Astrocyte (in vitro differentiated cells and primary cell): Measurements from ENCODE around the gene BRMS1L. TPM values are rescaled to one million over a fixed set of nuclear protein-coding genes. Genes with fewer than 3 reads are reported as not detected.

Source experiments
- DNase-seq: peaks from one replicate; pipeline ENCODE4 v3.0.0-alpha.2; 2010; ENCODE audit warnings: low read depth
- FAIRE-seq: peaks from 2 replicates; lab custom pipeline; 2011; peaks lifted over from hg19 to GRCh38; lab: Jason Lieb, UNC
- H2AFZ ChIP-seq: 2 replicates; pipeline ENCODE4 v1.6.0; 2012; ENCODE audit warnings: low read depth, low read length, inconsistent platforms
- H3K27ac ChIP-seq: 2 replicates; pipeline ENCODE4 v1.5.1; 2011; ENCODE audit warnings: low read depth, low read length, inconsistent platforms
- H3K27me3 ChIP-seq: 2 replicates; pipeline ENCODE4 v1.6.0; 2011; ENCODE audit warnings: low read length, inconsistent platforms; ENCODE audit not compliant: insufficient read depth
- H3K36me3 ChIP-seq: 2 replicates; pipeline ENCODE4 v1.5.1; 2011; ENCODE audit warnings: low read length, inconsistent platforms; ENCODE audit not compliant: insufficient read depth
- H3K4me1 ChIP-seq: 2 replicates; pipeline ENCODE4 v1.5.1; 2011; ENCODE audit warnings: low read length, inconsistent platforms; ENCODE audit not compliant: insufficient read depth
- H3K4me2 ChIP-seq: 2 replicates; pipeline ENCODE4 v1.6.0; 2012; ENCODE audit warnings: low read length, inconsistent platforms
- H3K4me3 ChIP-seq: 2 replicates; pipeline ENCODE4 v1.5.1; 2011; ENCODE audit warnings: low read depth, mild to moderate bottlenecking, low read length, inconsistent platforms; ENCODE audit not compliant: insufficient read depth
- H3K79me2 ChIP-seq: 2 replicates; pipeline ENCODE4 v1.6.0; 2012; ENCODE audit warnings: mild to moderate bottlenecking, low read length, inconsistent platforms; ENCODE audit not compliant: insufficient read depth
- H3K9ac ChIP-seq: 2 replicates; pipeline ENCODE4 v1.6.0; 2012; ENCODE audit warnings: mild to moderate bottlenecking, low read length, inconsistent platforms
- H3K9me3 ChIP-seq: 2 replicates; pipeline ENCODE4 v1.5.1; 2012; ENCODE audit warnings: low read depth, mild to moderate bottlenecking, low read length, inconsistent platforms; ENCODE audit not compliant: insufficient read depth
- H4K20me1 ChIP-seq: 2 replicates; pipeline ENCODE4 v1.6.0; 2012; ENCODE audit warnings: low read length, inconsistent platforms; ENCODE audit not compliant: insufficient read depth
- H3K27ac Mint-ChIP-seq: one replicate; pipeline ENCODE4 v1.8.0; 2021; ENCODE audit warnings: mild to moderate bottlenecking, mixed read lengths; ENCODE audit not compliant: unreplicated experiment
- H3K27me3 Mint-ChIP-seq: one replicate; pipeline ENCODE4 v1.8.0; 2021; ENCODE audit warnings: low read depth, mixed read lengths; ENCODE audit not compliant: unreplicated experiment
- H3K36me3 Mint-ChIP-seq: one replicate; pipeline ENCODE4 v1.8.0; 2021; ENCODE audit warnings: low read depth, mixed read lengths; ENCODE audit not compliant: unreplicated experiment
- H3K4me1 Mint-ChIP-seq: one replicate; pipeline ENCODE4 v1.8.0; 2021; ENCODE audit warnings: low read depth, mixed read lengths; ENCODE audit not compliant: unreplicated experiment
- H3K4me3 Mint-ChIP-seq: one replicate; pipeline ENCODE4 v1.8.0; 2021; ENCODE audit warnings: mild to moderate bottlenecking, moderate library complexity, mixed read lengths; ENCODE audit not compliant: unreplicated experiment
- H3K9me3 Mint-ChIP-seq: one replicate; pipeline ENCODE4 v1.8.0; 2021; ENCODE audit warnings: mild to moderate bottlenecking, mixed read lengths; ENCODE audit not compliant: unreplicated experiment
- EZH2 ChIP-seq: IDR thresholded peaks from 2 replicates; pipeline ENCODE4 v1.6.1; 2012; ENCODE audit warnings: mild to moderate bottlenecking, low read length, inconsistent platforms; ENCODE audit not compliant: insufficient read depth
- total RNA-seq: library from RNA; stranded (reverse); gene quantifications from 2 replicates; pipeline ENCODE4 v1.2.1, GENCODE V29; 2021
- TF ChIP-seq, protein P1 (sequence below): IDR thresholded peaks from 2 replicates; pipeline ENCODE4 v1.5.1; 2011; ENCODE audit warnings: low read depth, mild to moderate bottlenecking, inconsistent platforms, low read length, moderate library complexity; ENCODE audit not compliant: insufficient read depth

The BRMS1L gene
- total RNA-seq, 1 donor from 2014 or later: 12.0 TPM

DNA sequence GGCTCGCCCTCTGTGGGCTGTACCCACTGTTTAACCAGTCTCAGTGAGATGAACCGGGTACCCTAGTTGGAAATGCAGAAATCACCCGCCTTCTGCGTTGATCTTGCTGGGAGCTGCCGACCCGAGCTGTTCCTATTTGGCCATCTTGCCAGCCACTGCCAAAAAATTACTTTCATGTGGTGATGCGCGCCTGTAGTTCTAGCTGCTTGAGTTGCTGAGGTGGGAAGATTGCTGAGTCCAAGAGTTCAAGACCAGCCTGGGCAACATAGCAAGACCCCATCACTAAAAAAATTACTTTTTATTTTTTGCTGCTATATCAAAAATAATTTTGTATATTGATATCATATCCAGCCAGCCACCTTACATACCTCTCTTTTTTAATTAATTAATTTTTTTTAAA is 18.4 kb downstream of the BRMS1L start:
- Histone ChIP-seq H3K9ac (no peak overlapping the region), H3K79me2 (no peaks in the 10 kb centered on the region), H3K27me3 (no peaks in the 10 kb centered on the region), H3K9me3 (no peaks in the 10 kb centered on the region), H3K4me3 (no peak overlapping the region), H3K27ac (no peak overlapping the region), H3K4me1 (no peaks in the 10 kb centered on the region), H4K20me1 (no peaks in the 10 kb centered on the region), H2AFZ (no peak overlapping the region), H3K4me2 (no peak overlapping the region), H3K36me3 (no peaks in the 10 kb centered on the region)
- Mint-ChIP-seq H3K27me3 (no peaks in the 10 kb centered on the region), H3K4me1 (no peaks in the 10 kb centered on the region), H3K9me3 (peaks cover 14% of the 10 kb centered on the region), H3K4me3 (no peak overlapping the region), H3K27ac (no peak overlapping the region), H3K36me3 (peaks cover 32% of the 10 kb centered on the region)
- FAIRE-seq (no peak), DNase-seq (no peak)
- TF ChIP-seq EZH2: no peak
- TF ChIP-seq, protein P1, sequence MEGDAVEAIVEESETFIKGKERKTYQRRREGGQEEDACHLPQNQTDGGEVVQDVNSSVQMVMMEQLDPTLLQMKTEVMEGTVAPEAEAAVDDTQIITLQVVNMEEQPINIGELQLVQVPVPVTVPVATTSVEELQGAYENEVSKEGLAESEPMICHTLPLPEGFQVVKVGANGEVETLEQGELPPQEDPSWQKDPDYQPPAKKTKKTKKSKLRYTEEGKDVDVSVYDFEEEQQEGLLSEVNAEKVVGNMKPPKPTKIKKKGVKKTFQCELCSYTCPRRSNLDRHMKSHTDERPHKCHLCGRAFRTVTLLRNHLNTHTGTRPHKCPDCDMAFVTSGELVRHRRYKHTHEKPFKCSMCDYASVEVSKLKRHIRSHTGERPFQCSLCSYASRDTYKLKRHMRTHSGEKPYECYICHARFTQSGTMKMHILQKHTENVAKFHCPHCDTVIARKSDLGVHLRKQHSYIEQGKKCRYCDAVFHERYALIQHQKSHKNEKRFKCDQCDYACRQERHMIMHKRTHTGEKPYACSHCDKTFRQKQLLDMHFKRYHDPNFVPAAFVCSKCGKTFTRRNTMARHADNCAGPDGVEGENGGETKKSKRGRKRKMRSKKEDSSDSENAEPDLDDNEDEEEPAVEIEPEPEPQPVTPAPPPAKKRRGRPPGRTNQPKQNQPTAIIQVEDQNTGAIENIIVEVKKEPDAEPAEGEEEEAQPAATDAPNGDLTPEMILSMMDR: no peak

DNA sequence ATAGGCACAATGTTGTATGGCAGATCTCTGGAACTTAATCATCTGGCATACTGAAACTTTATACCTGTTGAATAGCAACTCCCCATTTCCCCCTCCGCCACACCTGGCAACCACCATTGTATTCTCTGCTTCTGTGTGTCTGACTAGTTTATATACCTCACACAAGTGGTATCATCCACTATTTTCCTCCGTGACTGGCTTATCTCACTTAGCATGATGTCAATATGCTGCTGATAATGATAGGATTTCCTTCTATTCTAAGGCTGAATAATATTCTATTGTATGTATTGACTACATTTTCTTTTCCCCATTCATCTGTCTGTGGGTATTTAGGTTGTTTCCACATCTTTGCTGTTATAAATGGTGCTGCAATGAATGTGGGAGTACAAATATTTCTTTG is 21.5 kb downstream of the BRMS1L start:
- no peak for DNase-seq
- Histone ChIP-seq H3K9me3 (no peaks in the 10 kb centered on the region), H4K20me1 (no peaks in the 10 kb centered on the region), H3K27me3 (no peaks in the 10 kb centered on the region), H3K79me2 (no peaks in the 10 kb centered on the region), H3K36me3 (no peaks in the 10 kb centered on the region), H3K4me2 (no peak overlapping the region), H3K4me1 (no peaks in the 10 kb centered on the region), H3K27ac (no peak overlapping the region), H3K4me3 (no peak overlapping the region), H3K9ac (no peak overlapping the region), H2AFZ (no peak overlapping the region)
- Mint-ChIP-seq H3K27ac (no peak overlapping the region), H3K4me1 (no peaks in the 10 kb centered on the region), H3K4me3 (no peak overlapping the region), H3K9me3 (peaks cover 9% of the 10 kb centered on the region), H3K27me3 (no peaks in the 10 kb centered on the region), H3K36me3 (peaks cover 16% of the 10 kb centered on the region)
- FAIRE-seq: no peak
- TF ChIP-seq EZH2: no peak
- TF ChIP-seq, protein P1: no peak

DNA sequence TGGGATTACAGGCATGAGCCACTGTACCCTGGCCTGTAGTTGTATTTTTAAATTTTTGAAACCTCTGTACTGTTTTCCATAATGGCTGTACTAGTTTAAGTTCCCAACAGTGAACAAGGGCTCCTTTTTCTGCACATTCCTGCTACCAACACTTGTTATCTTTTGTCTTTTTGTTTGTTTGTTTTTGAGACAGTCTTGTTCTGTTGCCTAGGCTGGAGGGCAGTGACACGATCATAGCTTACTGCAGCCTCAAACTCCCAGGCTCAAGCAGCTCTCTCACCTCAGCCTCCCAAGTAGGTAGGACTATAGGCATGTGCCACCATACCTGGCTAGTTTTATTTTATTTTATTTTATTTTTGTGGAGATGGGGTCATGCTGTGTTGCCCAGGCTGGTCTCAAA is 23.0 kb downstream of the BRMS1L start:
- Histone ChIP-seq H3K9me3 (no peaks in the 10 kb centered on the region), H2AFZ (no peak overlapping the region), H3K9ac (no peak overlapping the region), H3K4me2 (no peak overlapping the region), H3K27me3 (no peaks in the 10 kb centered on the region), H3K36me3 (no peaks in the 10 kb centered on the region), H4K20me1 (no peaks in the 10 kb centered on the region), H3K27ac (no peak overlapping the region), H3K4me3 (no peak overlapping the region), H3K4me1 (no peaks in the 10 kb centered on the region), H3K79me2 (no peaks in the 10 kb centered on the region)
- Mint-ChIP-seq H3K9me3 (peaks cover 4% of the 10 kb centered on the region), H3K27ac (no peak overlapping the region), H3K36me3 (peaks cover 10% of the 10 kb centered on the region), H3K4me1 (no peaks in the 10 kb centered on the region), H3K27me3 (no peaks in the 10 kb centered on the region), H3K4me3 (no peak overlapping the region)
- DNase-seq (no peak), FAIRE-seq (no peak)
- TF ChIP-seq, protein P1: no peak
- no peak for TF ChIP-seq EZH2
